LNCaP clone FGC (cell line): ENCODE measurements around the gene MATN1.

Experiments
- DNase-seq: peaks from one replicate; pipeline ENCODE4 v3.0.0-alpha.2; 2011; ENCODE audit warnings: low read depth
- H3K4me3 ChIP-seq: 2 replicates; pipeline ENCODE4 v1.5.1; 2011; ENCODE audit warnings: mild to moderate bottlenecking, low read depth, low read length, control low read depth
- CTCF ChIP-seq: IDR thresholded peaks from 2 replicates; pipeline ENCODE4 v1.5.1; 2012; ENCODE audit warnings: mild to moderate bottlenecking; ENCODE audit not compliant: control insufficient read depth, insufficient read depth; ENCODE audit errors: extremely low read depth

Gene MATN1

DNA sequence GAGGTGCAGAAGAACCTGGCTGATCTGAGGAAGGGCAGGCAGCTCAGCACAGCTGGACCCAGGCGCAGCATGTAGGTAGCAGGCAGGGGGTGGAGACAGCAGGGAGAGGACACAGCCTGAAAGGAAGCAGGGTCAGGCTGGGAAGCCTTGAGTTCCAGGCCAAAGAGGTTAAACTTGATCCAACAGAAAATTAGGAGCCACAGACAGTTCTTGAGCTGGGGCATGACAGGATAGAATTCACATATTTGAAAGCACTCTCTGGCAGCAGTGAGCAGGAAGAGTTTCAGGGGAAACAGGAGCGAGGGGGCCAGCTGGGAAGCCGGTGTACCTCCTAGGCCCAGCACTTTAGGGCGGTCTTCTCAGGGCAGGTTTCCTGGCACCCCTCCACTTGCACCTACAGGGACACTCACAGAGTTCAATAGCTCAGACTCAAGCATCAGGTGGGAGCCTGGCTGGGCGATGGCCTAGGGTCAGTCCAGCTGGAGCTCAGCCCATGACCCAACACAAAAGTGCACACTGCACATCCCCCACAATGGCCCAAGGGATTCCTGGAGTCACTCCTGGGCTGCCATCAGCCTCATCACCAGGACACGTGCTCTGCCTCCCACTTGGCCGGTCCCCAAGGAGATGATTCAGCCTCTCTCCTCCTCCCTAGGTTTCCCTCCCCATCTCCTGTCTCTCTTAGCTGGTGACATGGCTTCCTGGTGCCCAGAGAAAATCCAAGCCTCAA is 22.7 kb downstream of the MATN1 start:
- DNase-seq = no peak
- no peak overlapping the region for H3K4me3 ChIP-seq
- TF ChIP-seq CTCF = no peak

- TF ChIP-seq CTCF = no peak
- no peak for DNase-seq
- H3K4me3 ChIP-seq = no peak overlapping the region
Observed at GRCh38 chr1:30699762-30700161, 23.6 kb downstream of the MATN1 start.

GRCh38 chr1:30698401-30698981 is 24.9 kb downstream of the MATN1 start:
- no peak for TF ChIP-seq CTCF
- no peak for DNase-seq
- no peak overlapping the region for H3K4me3 ChIP-seq

- TF ChIP-seq CTCF = no peak
- DNase-seq = no peak
Observed at GRCh38 chr1:30697571-30698376, 25.6 kb downstream of the MATN1 start.

DNA sequence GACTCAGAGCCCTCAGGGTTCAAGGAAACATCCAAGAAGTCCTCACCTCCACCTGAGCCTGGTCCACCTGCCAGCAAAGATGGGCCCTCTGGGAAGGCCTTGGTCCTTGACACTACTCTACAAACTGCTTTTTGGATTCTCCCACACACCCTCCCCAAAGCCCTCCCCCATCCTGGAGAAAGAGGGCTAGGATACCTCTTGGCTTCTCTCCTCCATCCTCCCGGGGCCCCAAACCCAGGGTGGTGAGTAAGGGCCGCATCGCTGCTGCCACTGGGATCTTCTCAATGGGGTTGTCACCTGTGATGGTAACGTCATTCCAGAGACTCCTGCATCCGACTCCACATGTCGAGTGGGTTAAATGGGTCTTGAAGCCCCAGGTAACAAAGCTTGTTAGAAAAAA is 26.6 kb downstream of the MATN1 start:
- no peak for TF ChIP-seq CTCF

More at GRCh38 chr1:30697571-30698376, 25.6 kb downstream of the MATN1 start:
- H3K4me3 ChIP-seq = no peak overlapping the region

DNA sequence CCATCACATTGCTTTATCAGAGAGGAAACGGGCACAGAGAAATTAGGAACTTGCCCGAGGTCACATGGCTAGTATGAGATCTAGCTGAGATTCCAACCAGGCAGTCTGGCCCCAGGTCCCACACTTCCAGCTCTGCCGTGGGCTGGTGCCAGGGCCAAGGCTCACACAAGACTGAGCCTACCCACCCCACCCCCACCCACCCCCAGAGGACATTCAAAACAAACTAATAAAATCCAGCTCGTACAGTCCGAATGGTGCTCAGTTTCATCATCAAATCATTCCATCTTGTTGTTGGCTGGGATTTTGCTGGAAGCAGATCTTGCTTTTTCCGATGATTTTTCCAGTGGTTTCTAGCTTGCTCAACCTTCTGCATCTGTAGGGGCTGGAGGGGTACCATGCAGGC is 27.9 kb downstream of the MATN1 start:
- no peak overlapping the region for H3K4me3 ChIP-seq
- DNase-seq = no peak
- no peak for TF ChIP-seq CTCF

More for the DNA sequence above, 26.6 kb downstream of the MATN1 start:
- DNase-seq = no peak
- H3K4me3 ChIP-seq = no peak overlapping the region
